Dermis blood vessel endothelial cell (primary cell): Measurements from ENCODE around the gene MUCL3. TPM values are rescaled to one million over a fixed set of nuclear protein-coding genes. Genes with fewer than 3 reads are reported as not detected.
"Not testable (repeated sequence)": the region's sequence is repeated elsewhere in the genome, so short reads cannot be mapped to it uniquely, and the experiment has no call there.

Experiments
- DNase-seq: peaks from one replicate; pipeline ENCODE4 v3.0.0; 2010
- total RNA-seq: library from RNA; depleted of rRNA; stranded (reverse); fragments of >200 nt; gene quantifications from 2 replicates; pipeline ENCODE4 v1.2.3, GENCODE V29; 2014

MUCL3 gene
- not detected in 2 replicates for total RNA-seq

GRCh38 chr6:30940361-30940986, at the start of gene MUCL3:
MUCL3 (plus strand) TSS chr6:30940973; CDS start chr6:30941000, 27 bp downstream.
- no peak for DNase-seq

GRCh38 chr6:30891450-30891723, 49.4 kb upstream of the MUCL3 start:
- DNase-seq = no peak

GRCh38 chr6:30891816-30892538, 48.8 kb upstream of the MUCL3 start:
- no peak for DNase-seq

DNA sequence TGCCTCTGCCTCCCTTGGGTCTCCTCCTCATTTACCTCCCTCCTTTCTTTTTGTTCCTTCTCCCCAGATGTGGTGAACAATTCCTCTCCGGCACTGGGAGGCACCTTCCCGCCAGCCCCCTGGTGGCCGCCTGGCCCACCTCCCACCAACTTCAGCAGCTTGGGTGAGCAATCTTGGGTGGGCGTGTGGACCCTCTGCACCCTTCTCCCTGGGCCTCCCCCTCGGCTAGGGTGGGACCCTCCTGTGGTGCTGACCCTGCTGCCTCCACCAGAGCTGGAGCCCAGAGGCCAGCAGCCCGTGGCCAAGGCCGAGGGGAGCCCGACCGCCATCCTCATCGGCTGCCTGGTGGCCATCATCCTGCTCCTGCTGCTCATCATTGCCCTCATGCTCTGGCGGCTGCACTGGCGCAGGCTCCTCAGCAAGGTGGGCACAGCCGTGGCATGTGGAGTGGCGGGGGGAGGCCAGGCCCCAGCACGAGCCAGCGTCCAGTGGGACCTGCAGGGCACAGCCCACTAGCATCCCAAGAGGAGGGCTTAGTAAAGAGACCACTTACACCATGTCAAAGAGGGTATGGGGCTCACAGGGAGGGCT, 47.7 kb upstream of the MUCL3 start:
- no peak for DNase-seq

GRCh38 chr6:30893666-30894065, 47.1 kb upstream of the MUCL3 start:
- DNase-seq = no peak

DNA sequence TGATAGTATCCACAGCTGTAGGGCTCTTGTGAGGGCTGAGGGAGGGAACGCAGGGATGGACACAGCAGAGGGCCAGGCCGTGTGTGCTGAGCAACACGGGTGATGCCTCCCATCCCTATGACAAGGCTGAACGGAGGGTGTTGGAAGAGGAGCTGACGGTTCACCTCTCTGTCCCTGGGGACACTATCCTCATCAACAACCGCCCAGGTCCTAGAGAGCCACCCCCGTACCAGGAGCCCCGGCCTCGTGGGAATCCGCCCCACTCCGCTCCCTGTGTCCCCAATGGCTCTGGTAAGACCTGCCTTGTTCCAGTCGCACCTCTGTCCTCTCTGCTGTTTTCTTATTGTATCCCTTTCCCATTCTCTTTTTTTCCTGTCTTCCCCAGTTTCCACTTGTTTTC, 46.4 kb upstream of the MUCL3 start:
- DNase-seq = no peak

GRCh38 chr6:30894935-30895334, 45.8 kb upstream of the MUCL3 start:
- DNase-seq = no peak

DNA sequence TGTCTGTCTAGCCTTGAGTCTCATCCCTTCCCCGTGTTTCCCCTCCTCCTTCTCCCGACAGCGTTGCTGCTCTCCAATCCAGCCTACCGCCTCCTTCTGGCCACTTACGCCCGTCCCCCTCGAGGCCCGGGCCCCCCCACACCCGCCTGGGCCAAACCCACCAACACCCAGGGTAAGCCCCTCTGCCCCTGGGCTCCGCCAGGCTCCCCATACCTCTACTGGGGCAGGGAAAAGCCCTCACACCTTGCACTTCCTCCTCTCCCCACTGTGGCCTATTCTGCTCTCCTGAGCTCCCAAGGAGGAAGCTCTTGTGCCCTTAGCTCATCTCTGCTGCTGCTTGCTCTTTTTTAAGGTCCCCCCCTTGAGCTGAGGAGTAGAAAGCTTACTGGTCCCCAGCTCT, 45.4 kb upstream of the MUCL3 start:
- no peak for DNase-seq

- DNase-seq = no peak
These were observed 44.2 kb upstream of the MUCL3 start for GRCh38 chr6:30896541-30896940.

GRCh38 chr6:30897882-30898281, 42.9 kb upstream of the MUCL3 start:
- no peak for DNase-seq

DNA sequence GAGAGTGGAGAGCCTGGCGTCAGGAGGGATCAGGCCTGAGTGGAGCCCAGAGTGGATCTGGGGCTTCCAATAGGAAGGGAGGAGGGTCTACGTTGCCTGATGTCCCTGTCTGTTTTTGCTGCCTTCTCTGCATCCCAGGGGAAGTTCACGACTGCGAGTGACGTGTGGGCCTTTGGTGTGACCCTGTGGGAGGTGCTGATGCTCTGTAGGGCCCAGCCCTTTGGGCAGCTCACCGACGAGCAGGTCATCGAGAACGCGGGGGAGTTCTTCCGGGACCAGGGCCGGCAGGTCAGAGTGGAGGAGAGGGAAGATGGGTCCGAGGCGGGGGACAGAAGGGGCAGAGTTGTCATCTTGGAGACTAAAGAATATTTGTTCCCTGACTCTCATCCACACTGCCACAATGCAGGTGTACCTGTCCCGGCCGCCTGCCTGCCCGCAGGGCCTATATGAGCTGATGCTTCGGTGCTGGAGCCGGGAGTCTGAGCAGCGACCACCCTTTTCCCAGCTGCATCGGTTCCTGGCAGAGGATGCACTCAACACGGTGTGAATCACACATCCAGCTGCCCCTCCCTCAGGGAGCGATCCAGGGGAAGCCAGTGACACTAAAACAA, 41.9 kb upstream of the MUCL3 start:
- no peak for DNase-seq

GRCh38 chr6:30900863-30901417, 39.8 kb upstream of the MUCL3 start:
- DNase-seq = no peak

DNA sequence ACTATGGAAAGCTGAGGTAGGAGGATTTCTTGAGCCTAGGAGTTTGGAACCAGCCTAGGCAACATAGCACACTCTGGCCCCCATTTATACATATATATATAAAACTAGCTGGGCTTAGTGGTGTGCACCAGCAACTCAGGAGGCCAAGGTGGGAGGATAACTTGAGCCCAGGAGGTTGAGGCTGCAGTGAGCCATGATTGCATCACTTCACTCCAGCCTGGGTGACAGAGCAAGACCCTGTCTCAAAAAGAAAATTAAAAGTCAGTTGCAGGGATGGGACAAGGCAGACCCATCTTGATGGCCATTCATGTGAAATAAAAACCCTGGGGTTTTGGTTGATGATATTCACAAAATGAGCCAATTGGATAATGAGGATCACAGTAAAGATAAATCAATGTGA, 39.3 kb upstream of the MUCL3 start:
- DNase-seq = no peak

- DNase-seq = not testable (repeated sequence)
These were observed 38.6 kb upstream of the MUCL3 start for GRCh38 chr6:30902196-30902595.

- no peak for DNase-seq
These were observed 38.1 kb upstream of the MUCL3 start for GRCh38 chr6:30902709-30903108.

DNA sequence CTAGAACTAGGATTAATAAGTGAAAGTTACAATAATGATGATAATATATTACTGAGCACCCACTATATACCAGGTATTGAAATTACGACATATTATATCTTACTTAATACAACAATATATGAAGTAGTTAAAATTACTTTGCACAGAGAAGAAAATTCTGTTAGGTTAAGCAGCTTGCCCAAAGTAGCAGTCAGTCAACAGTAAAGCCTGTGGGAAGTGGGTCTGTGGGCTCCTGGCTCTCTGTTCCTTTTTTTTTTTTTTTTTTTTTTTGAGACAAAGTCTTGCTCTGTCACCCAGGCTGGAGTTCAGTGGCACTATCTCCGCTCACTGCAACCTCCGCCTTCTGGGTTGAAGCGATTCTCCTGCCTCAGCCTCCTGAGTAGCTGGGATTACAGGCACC, 37.5 kb upstream of the MUCL3 start:
- no peak for DNase-seq

- not testable (repeated sequence) for DNase-seq
These were observed 33.4 kb upstream of the MUCL3 start for GRCh38 chr6:30907290-30907757.

- DNase-seq = peak; percentile 99
These were observed 32.8 kb upstream of the MUCL3 start, which contains the start of gene GTF2H4 for GRCh38 chr6:30907758-30908591. GTF2H4 (plus strand) TSS chr6:30908207.

DNA sequence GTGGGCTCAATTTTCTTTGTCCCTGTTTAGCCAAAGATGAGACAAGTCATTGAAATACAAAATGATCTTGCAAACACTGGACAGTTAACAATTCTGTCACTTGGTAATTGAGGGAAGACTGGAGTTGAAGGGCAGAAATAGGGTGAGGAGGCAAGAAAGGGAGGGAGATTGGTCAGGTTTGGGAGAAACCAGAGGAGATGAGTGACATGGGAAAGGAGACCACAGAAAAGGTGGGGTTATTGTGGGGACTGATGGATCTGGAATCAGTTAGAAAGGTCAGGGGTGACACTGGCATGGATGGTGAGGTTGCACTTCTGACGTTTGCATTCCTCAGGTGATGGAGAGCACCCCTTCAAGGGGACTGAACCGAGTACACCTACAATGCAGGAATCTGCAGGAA, 32.1 kb upstream of the MUCL3 start:
- no peak for DNase-seq

DNA sequence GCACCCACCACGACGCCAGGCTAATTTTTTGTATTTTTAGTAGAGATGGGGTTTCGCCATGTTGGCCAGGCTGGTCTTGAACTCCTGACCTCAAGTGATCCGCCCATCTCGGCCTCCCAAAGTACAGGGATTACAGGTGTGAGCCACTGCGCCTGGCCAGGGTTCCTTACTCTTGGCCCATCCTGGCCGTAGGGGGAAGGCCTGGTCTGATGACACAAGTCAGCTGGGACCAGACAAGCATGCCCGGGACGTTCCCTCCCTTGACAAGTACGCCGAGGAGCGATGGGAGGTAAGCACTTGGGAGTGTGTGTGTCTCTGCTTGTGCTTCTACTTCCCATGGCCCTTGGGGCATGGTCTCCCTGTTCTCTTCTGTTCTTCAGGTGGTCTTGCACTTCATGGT, 30.3 kb upstream of the MUCL3 start:
- not testable (repeated sequence) for DNase-seq

DNA sequence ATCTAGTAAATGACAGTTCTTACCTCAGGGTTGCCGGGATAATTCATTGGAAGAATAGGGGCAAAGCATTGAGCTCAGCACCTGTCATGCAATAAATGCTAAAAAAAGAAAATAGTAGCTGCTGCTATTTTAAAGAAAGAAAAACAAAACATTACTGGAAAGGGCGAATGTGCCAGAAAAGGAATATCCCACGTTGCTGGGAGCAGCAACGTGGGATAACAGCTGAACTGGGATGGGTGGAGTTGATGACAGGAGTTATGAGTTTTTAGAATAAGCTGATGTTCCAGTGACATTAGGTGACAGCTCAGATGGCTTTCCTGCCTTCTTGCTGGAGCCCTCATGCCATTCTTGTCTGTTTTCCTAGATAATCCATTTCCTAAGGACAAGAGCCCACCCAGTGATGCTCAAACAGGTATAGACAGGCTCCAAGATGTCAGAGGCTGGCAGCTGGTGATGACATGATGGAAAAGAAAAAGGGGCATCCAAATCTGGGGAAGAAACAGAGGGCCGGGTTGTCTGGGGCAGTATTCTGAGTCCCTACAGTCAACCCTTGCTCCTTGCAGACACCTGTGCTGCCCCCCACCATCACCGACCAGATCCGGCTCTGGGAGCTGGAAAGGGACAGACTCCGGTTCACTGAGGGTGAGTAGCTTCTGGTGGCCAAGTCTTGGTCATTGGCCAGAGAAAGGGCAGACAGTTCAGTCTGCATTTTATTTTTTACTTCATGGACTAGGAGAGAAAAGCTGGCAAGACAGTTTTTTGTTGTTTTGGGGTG, 27.8 kb upstream of the MUCL3 start:
- DNase-seq = no peak

- no peak for DNase-seq
These were observed 27.1 kb upstream of the MUCL3 start for GRCh38 chr6:30913721-30914075.
